Measurements from ENCODE around the gene UGT1A9.

Gene UGT1A9

GRCh38 chr2:233764264-233764663 lies 92.6 kb downstream of the UGT1A9 start:
- DNase-seq = no peak

DNA sequence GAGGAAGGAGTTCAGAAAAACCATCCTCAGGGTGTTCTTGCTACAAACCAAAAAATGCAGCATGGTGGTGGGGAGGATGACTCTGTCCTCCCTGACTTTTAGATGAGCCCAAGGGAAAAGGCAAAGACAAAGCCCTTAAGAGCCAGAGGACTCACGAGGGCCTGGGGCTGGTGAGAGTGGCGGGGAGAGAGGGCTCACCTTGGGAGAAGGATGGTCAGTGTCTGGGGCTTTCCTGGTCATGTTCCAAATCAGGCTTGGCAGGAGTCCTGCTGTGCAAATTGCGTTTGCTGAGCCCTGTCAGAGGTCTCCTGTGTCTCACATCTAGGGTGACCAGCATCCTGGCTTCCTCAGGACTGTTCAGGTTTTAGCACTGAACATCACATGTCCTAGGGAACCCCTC lies 93.1 kb downstream of the UGT1A9 start:
- DNase-seq = no peak

DNA sequence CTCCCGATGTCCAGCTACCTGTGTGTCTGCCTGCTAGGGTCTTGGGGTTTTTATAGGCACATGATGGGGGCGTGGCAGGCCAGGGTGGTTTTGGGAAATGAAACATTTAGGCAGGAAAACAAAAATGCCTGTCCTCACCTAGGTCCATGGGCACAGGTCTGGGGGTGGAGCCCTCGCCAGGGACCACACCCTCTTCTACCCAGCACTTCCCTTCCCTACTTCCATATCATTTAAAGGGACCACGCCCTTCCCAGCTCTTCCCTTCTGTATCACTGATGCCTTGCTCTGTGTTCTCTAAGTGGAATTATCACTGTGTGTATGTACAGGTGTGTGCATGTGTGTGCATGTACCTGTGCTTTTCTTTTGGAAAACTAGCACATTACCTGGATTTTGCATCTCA lies 94.7 kb downstream of the UGT1A9 start:
- no peak for DNase-seq

GRCh38 chr2:233768076-233768475 lies 96.4 kb downstream of the UGT1A9 start:
- no peak for DNase-seq

GRCh38 chr2:233769260-233769659 lies 97.6 kb downstream of the UGT1A9 start:
- no peak for DNase-seq

DNA sequence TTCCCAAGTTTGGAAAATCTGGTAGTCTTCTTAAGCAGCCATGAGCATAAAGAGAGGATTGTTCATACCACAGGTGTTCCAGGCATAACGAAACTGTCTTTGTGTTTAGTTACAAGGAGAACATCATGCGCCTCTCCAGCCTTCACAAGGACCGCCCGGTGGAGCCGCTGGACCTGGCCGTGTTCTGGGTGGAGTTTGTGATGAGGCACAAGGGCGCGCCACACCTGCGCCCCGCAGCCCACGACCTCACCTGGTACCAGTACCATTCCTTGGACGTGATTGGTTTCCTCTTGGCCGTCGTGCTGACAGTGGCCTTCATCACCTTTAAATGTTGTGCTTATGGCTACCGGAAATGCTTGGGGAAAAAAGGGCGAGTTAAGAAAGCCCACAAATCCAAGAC lies 100.5 kb downstream of the UGT1A9 start:
- DNase-seq = no peak

GRCh38 chr2:233772583-233772982 lies 100.9 kb downstream of the UGT1A9 start:
- DNase-seq = no peak

GRCh38 chr2:233773854-233774253 lies 102.2 kb downstream of the UGT1A9 start:
- no peak for DNase-seq

DNA sequence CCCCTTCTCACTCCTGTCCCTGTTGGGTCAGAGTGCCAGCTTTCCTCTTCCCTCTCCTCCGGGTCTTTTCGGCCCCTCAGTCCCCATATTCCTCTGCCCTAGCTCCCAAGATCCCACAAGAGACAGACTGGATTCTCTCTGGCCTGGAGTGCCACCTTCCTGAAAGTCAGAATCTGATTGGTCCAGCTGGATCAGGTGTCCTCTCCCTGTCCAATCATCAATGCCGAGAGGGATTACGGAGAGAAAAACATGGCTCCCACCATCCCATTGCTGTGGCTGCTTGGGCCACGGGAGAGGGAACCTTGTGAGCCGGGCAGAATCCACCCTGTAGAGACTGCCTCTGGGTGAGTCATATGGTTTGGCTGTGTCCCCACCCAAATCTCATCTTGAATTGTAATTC lies 103.7 kb downstream of the UGT1A9 start:
- DNase-seq = no peak

DNA sequence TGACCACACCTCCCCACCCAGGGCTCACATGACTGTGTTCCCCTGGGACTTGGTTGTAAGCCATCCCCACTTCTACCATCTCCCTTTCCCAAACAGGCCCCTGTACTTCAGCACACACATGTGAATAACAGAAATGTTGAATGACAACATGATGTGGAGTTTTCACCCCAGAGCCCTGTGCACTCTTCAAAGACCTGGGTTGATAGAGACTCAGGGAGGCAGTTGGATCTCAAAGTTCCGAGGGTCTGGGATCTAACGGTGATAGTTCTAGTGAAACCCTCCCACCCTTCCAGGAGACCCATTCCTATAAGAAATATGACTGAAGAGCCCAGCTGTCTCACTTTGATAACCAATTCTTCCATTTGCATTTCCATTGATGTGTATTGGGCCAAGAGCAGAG lies 106.3 kb downstream of the UGT1A9 start, which contains the start of gene MROH2A:
Gene MROH2A, plus strand, starts transcription at position 301 of the 400 bp plus-strand sequence. CDS start 1,029 bp downstream, outside the sequence.
- DNase-seq = no peak

DNA sequence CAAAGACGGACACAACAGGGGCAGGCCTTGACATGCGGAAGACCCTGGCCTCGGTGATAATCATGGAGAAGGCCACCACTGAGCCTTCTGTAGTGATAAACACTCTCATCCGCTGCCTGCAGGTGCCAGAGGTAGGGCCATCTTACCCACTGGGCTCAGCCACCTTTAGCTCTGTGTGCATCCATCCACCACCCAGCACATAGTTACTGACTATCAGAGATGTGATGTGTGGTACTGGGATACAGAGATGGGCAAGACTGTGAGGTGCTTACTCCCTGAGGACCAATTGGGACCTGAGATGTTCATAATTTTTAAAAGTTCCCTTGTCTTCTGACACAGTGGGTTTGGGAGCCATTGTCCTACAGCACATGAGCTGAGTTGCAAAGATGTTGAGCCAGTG lies 108.0 kb downstream of the UGT1A9 start:
- DNase-seq = no peak

DNA sequence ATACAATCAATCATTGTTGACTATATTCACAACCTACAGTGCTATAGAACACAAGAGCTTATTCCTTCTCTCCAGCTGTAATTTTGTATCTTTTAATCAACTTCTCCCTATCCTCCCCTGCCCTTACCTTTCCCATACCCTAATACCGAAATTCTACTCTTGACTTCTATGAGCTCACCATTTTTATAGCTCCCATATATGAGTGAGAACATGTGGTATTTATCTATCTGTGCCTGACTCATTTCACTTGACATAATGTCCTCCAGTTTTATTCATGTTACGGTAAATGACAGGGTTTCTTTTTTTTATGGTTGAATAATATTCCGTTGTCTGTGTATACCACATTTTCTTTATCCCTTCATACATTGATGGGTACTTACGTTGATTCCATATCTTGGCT lies 109.1 kb downstream of the UGT1A9 start:
- DNase-seq = no peak

GRCh38 chr2:233789554-233789953 lies 117.9 kb downstream of the UGT1A9 start:
- no peak for DNase-seq

DNA sequence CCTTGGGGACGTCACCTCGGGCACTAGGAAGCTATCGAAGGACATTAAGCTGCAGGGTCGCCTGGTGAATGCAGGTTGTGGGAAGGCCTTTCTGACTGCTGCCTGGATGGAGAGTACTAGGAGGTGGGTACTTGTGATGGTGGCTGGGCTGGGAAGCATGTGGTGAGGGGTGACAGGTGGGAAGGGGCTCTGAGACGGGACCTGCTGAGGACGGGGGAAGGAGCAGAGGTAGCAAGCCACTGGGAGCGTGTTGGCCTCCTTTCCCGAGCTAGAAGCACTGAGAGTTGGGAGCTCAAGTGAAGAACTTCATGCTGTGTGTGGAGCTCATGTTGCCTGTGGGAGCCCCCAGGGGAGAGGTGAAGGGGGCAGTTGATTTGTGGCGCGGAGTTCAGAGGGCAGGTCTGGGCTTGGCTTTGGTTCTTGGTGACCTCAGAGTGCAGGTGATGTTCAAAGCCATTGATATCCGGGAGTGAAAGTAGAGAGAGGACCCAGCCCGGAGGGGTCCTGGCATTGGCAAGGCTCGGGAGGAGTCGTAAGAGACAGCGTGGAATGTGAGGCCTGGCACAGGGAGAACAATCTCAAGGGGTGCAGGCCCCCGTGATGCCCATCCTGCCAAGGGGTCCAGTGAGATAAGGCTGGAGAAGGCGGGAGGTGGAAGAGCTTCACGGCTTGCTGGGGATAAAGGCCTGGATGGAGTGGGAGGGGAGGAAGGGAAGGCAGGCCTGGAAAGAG lies 119.6 kb downstream of the UGT1A9 start:
- no peak for DNase-seq

DNA sequence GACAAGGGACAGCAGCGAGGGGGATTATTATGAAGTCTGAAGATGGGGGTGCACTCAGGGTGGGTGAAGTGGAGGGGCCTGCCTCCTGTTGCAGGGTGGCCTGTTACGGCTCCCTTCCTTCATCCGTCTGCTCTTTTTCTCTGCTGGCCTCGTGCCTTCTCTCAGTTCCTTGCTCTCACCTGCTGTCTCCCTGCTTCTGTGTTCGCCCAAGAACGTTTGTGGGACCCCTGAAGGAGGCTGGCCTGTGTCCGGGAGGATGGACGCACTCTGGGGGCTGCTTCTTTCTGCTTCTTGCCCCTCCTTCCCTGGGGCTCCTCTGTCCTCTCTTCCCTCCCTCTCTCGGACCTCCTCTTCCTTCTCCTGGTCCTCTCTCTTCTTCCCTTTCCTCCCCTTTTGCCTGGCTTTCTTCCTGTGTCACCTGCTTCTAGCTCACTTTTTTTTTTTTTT lies 120.2 kb downstream of the UGT1A9 start:
- no peak for DNase-seq

GRCh38 chr2:233792720-233793119 lies 121.0 kb downstream of the UGT1A9 start:
- DNase-seq = no peak

DNA sequence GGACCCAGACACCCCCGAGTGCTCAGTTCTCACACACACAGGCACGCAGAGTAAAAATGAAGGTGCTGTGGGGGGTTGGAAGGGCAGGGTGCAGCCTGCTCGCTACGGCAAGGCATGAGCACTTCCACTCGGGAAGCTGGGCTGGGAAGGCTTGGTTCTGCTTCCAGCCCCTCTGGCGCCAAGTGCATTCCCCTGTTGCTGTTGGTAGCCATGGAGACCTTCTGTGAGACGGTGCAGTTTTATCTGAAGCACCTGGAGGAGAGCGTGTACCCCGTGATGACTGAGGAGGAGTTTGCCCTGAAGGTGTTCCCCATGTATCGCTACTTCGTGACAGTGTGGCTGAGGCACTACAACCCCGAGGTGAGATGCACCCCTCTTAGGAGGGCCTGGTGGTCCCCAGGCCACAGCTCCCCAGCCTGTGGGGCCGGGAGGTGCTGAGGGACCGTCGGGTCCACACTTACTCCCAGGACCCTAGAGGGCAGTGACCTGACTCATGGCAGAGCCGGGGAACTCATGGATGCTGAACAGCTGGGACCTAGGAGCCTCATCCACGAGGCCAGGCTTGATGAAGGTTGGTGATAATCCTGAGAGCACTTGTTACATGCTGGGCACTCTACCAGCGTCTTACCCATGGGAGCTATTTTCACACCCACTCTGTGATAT lies 121.9 kb downstream of the UGT1A9 start:
- DNase-seq = no peak

DNA sequence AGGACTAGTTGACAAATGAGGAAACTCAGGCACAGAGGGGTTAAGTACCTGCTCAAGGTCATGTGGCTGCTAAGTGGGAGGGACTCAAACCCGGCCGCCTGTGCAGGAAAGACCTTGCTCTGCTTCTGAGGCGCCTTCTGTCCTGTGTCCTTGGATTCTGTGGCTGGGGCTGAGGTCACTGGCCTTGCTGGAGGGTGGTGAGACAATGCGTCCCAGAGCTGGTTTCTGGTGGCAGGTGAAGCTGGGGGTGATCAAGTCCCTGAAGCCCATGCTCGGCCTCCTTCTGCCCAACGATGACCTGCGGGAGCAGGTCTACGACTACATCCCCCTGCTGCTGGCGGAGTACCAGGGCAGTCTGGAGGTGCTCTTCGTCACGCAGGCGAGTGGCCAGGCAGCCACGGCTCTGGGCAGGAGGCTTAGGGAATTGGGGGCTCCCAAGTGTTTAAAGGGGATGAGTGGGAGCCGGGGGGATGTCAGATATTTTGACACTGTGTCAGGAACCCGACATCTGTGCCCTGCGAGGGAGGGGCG lies 122.5 kb downstream of the UGT1A9 start:
- no peak for DNase-seq

GRCh38 chr2:233795735-233796171 lies 124.1 kb downstream of the UGT1A9 start:
- DNase-seq = no peak

GRCh38 chr2:233796254-233796653 lies 124.6 kb downstream of the UGT1A9 start:
- DNase-seq = no peak

GRCh38 chr2:233798335-233799086 lies 126.8 kb downstream of the UGT1A9 start:
- no peak for DNase-seq

GRCh38 chr2:233799087-233799665 lies 127.5 kb downstream of the UGT1A9 start:
- no peak for DNase-seq

DNA sequence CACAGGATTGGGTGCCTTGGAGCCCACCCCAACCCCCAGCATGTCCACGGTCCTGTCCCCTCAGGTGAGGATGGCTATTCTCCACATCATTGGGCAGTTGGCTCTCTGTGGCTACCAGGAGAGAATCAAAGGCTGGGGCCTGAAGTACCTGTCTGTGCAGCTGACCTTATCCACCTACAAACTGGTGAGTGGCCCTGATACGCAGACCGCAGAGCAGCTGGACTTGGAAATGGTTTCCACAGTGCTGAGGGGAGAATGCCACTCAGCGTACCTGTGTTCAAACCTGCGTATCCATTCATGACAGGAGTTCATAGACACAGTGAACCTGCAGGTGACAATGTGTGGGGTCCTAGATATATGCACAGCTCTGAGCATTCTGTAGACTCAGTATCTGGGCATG lies 128.0 kb downstream of the UGT1A9 start:
- no peak for DNase-seq
